HEK293T (cell line): ENCODE results near the gene IL1RAPL1.

Experiments
- CTCF ChIA-PET: fragments of 350-600 bp; formaldehyde crosslinking; extraction: SDS; loops from one replicate; lab custom pipeline; 2021; ENCODE audit warnings: antibody characterized with exemption, inconsistent platforms; lab: Yijun Ruan, JAX
- POLR2A ChIA-PET: fragments of 350-600 bp; formaldehyde crosslinking; extraction: SDS; loops from one replicate; lab custom pipeline; 2020; ENCODE audit warnings: antibody characterized with exemption, inconsistent platforms; lab: Yijun Ruan, JAX
- DNase-seq: peaks from one replicate; pipeline ENCODE4 v3.0.0; 2012; ENCODE audit warnings: mixed read lengths; ENCODE audit errors: extremely low spot score
- ARNT ChIP-seq: fragments of 450-650 bp; IDR thresholded peaks from 2 replicates; pipeline ENCODE4 v1.6.1; 2017; ENCODE audit warnings: mild to moderate bottlenecking
- BHLHE40 ChIP-seq: fragments of 450-650 bp; IDR thresholded peaks from 2 replicates; pipeline ENCODE4 v1.6.1; 2016; ENCODE audit warnings: mild to moderate bottlenecking, moderate library complexity, borderline replicate concordance
- CTBP1 ChIP-seq: fragments of 450-650 bp; IDR thresholded peaks from 2 replicates; pipeline ENCODE4 v1.6.1; 2016; ENCODE audit warnings: borderline replicate concordance
- ELF4 ChIP-seq: fragments of 450-650 bp; IDR thresholded peaks from 2 replicates; pipeline ENCODE4 v1.6.1; 2017; ENCODE audit warnings: antibody characterized with exemption
- FOXA1 ChIP-seq: fragments of 450-650 bp; IDR thresholded peaks from 2 replicates; pipeline ENCODE4 v1.6.1; 2016; ENCODE audit warnings: mild to moderate bottlenecking
- FOXK2 ChIP-seq: fragments of 450-650 bp; IDR thresholded peaks from 2 replicates; pipeline ENCODE4 v1.6.1; 2016; ENCODE audit warnings: mild to moderate bottlenecking
- FOXM1 ChIP-seq: fragments of 450-650 bp; IDR thresholded peaks from 2 replicates; pipeline ENCODE4 v1.6.1; 2017; ENCODE audit warnings: mild to moderate bottlenecking, borderline replicate concordance
- HDGF ChIP-seq: fragments of 450-650 bp; IDR thresholded peaks from 2 replicates; pipeline ENCODE4 v1.6.1; 2017; ENCODE audit warnings: antibody characterized with exemption, borderline replicate concordance
- L3MBTL2 ChIP-seq: fragments of 450-650 bp; conservative IDR thresholded peaks from 2 replicates; pipeline ENCODE4 v1.6.1; 2016; ENCODE audit warnings: mild to moderate bottlenecking
- LEF1 ChIP-seq: fragments of 450-650 bp; IDR thresholded peaks from 2 replicates; pipeline ENCODE4 v1.6.1; 2017; ENCODE audit warnings: mild to moderate bottlenecking, borderline replicate concordance
- NFRKB ChIP-seq: fragments of 450-650 bp; IDR thresholded peaks from 2 replicates; pipeline ENCODE4 v1.6.1; 2016; ENCODE audit warnings: mild to moderate bottlenecking, moderate library complexity
- PKNOX1 ChIP-seq: fragments of 450-650 bp; IDR thresholded peaks from 2 replicates; pipeline ENCODE4 v1.6.1; 2016
- SP1 ChIP-seq: fragments of 450-650 bp; IDR thresholded peaks from 2 replicates; pipeline ENCODE4 v1.6.1; 2017
- SUZ12 ChIP-seq: fragments of 450-650 bp; IDR thresholded peaks from 2 replicates; pipeline ENCODE4 v1.6.1; 2016; ENCODE audit warnings: mild to moderate bottlenecking
- TARDBP ChIP-seq: fragments of 450-650 bp; IDR thresholded peaks from 2 replicates; pipeline ENCODE4 v1.6.1; 2016
- ZNF384 ChIP-seq: fragments of 450-650 bp; IDR thresholded peaks from 2 replicates; pipeline ENCODE4 v1.6.1; 2016

Gene IL1RAPL1

DNA sequence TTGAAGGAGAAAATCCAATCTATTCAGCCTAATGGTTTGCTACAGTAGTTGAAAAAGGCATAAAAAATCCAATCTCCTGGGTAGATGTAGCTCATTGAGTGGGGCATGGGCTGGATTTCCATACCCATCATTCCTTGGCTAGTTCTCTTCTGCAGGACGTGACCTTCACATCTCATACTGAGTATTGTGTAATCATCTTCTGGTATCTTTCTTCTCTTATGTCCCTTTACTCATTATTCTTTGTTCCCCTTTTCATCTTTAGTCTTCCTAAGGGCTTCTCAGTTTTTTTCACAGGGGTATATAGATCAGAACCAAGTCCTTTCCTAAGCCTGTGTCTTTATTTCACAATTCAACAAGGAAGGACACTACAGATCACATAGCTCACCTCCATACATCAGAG is 900.5 kb downstream of the IL1RAPL1 start:
- TF ChIP-seq ELF4 (no peak), FOXK2 (no peak), ARNT (no peak), BHLHE40 (no peak), FOXM1 (no peak), L3MBTL2 (no peak), FOXA1 (no peak), CTBP1 (no peak)
- CTCF ChIA-PET = no interaction called here
- POLR2A ChIA-PET = no interaction called here
- DNase-seq = no peak

DNA sequence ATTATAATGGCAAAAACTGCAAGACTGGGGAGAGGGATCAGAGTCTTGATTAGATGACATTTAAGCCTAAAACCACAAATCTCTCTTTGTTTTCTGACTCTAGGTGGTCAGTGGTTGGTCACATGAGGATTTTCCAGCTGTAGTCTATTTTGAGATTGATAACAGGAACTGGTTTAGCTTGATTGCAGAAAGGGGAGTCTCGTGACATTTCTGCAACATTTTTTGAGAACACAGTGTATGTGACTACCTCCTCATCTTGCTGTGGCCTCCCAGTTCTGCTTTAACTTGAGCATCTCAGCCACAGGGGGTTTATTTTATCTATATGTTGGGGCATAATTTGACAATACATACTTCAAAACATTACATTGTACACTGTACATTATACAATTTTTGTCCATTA is 901.7 kb downstream of the IL1RAPL1 start:
- ChIA-PET CTCF (interaction anchor here (1.7 kb wide), 1 partner anchor 10 kb away, joined by 3 read pairs; no protein-coding TSS in a partner anchor), POLR2A (no interaction called here)
- no peak for DNase-seq
- TF ChIP-seq FOXM1 = no peak
- no peak for TF ChIP-seq CTBP1
- no peak for TF ChIP-seq PKNOX1
- no peak for TF ChIP-seq ARNT
- TF ChIP-seq BHLHE40 = no peak
- TF ChIP-seq ELF4 = no peak
- TF ChIP-seq LEF1 = no peak
- TF ChIP-seq SP1 = no peak
- TF ChIP-seq TARDBP = no peak
- TF ChIP-seq FOXA1 = no peak
- no peak for TF ChIP-seq HDGF
- TF ChIP-seq ZNF384 = no peak
- no peak for TF ChIP-seq NFRKB
- TF ChIP-seq FOXK2 = no peak
- TF ChIP-seq SUZ12 = no peak
- no peak for TF ChIP-seq L3MBTL2

DNA sequence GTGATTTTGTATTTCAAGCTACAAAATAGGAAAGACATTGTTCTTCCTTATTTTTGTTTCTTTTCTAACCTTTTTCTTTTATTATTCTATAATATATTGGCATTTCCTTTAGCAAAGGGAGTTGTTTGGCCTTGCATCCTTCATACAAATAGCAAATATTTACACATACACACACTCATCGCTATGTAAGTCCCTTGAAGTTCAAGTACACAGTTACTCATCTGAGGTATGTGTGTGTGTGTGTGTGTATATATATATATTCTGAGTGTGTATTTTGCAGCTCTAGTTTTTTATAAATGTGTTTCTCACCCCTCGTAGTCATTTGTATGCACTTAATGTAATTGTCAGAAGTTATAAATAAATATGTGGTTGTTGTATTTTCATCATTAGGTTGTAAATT is 903.4 kb downstream of the IL1RAPL1 start:
- POLR2A ChIA-PET = no interaction called here
- TF ChIP-seq SUZ12 = no peak
- TF ChIP-seq PKNOX1 = no peak
- TF ChIP-seq L3MBTL2 = no peak
- no peak for TF ChIP-seq CTBP1
- TF ChIP-seq FOXA1 = no peak
- CTCF ChIA-PET = interaction anchor here (1.2 kb wide), 1 partner anchor 12 kb away, joined by 4 read pairs; no protein-coding TSS in a partner anchor

GRCh38 chrX:29491659-29492058 is 904.4 kb downstream of the IL1RAPL1 start:
- no peak for TF ChIP-seq CTBP1
- no peak for TF ChIP-seq SUZ12
- TF ChIP-seq ELF4 = no peak
- TF ChIP-seq SP1 = no peak
- TF ChIP-seq ARNT = no peak
- TF ChIP-seq L3MBTL2 = no peak
- TF ChIP-seq NFRKB = no peak
- no peak for TF ChIP-seq FOXK2
- no peak for TF ChIP-seq BHLHE40
- no peak for TF ChIP-seq TARDBP
- no peak for TF ChIP-seq FOXA1
- TF ChIP-seq LEF1 = no peak
- TF ChIP-seq FOXM1 = no peak
- no peak for TF ChIP-seq ZNF384
- TF ChIP-seq HDGF = no peak
- no peak for TF ChIP-seq PKNOX1

More for the DNA sequence above, 903.4 kb downstream of the IL1RAPL1 start:
- DNase-seq = no peak

GRCh38 chrX:29496636-29497180 is 909.5 kb downstream of the IL1RAPL1 start:
- no peak for DNase-seq
- no peak for TF ChIP-seq NFRKB
- no peak for TF ChIP-seq TARDBP
- no peak for TF ChIP-seq ARNT
- TF ChIP-seq SUZ12 = no peak
- TF ChIP-seq PKNOX1 = no peak
- no peak for TF ChIP-seq BHLHE40
- TF ChIP-seq ZNF384 = no peak
- no peak for TF ChIP-seq FOXK2
- TF ChIP-seq LEF1 = no peak
- no peak for TF ChIP-seq FOXM1
- ChIA-PET CTCF (interaction anchor here (1.1 kb wide), 1 partner anchor 18 kb away, joined by 3 read pairs; no protein-coding TSS in a partner anchor), POLR2A (no interaction called here)

More at GRCh38 chrX:29491659-29492058, 904.4 kb downstream of the IL1RAPL1 start:
- no peak for DNase-seq
- ChIA-PET CTCF (interaction anchor here (1.2 kb wide), 1 partner anchor 13 kb away, joined by 4 read pairs; no protein-coding TSS in a partner anchor), POLR2A (no interaction called here)

GRCh38 chrX:29506729-29507128 is 919.5 kb downstream of the IL1RAPL1 start:
- POLR2A ChIA-PET = no interaction called here
- TF ChIP-seq FOXM1 = no peak
- TF ChIP-seq FOXA1 = no peak
- TF ChIP-seq SP1 = no peak
- no peak for TF ChIP-seq ARNT
- no peak for TF ChIP-seq SUZ12
- TF ChIP-seq L3MBTL2 = no peak
- TF ChIP-seq BHLHE40 = no peak

More at GRCh38 chrX:29506729-29507128, 919.5 kb downstream of the IL1RAPL1 start:
- no peak for DNase-seq
- CTCF ChIA-PET = no interaction called here
